GM12874 (cell line): ENCODE results near the gene AKR1C3.

Source experiments
- TF ChIP-seq, protein P1 (sequence below): IDR thresholded peaks from 2 replicates; pipeline ENCODE4 v1.5.1; 2011; ENCODE audit warnings: low read depth, mild to moderate bottlenecking, control low read depth, low read length, moderate library complexity; ENCODE audit not compliant: insufficient read depth

The AKR1C3 gene

DNA sequence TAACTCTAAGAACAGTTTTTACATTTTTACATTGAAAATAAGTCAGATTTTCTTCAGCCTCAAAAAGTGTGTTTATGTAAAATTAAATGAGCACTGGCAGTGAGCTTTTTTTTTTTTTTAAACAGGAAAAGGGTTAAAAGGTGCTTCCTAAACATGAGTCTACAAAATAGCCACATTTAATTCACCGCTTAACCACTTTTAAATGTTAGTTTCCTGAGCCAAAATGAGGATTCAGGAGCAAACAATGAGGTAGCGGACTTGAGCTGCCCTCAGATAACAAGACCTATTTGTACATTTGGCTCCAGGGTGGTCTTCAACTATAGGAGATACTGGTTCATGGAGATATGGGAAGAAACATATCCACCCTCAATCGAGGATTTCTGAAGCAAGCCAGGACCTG is 22.8 kb downstream of the AKR1C3 start:
- TF ChIP-seq, protein P1, sequence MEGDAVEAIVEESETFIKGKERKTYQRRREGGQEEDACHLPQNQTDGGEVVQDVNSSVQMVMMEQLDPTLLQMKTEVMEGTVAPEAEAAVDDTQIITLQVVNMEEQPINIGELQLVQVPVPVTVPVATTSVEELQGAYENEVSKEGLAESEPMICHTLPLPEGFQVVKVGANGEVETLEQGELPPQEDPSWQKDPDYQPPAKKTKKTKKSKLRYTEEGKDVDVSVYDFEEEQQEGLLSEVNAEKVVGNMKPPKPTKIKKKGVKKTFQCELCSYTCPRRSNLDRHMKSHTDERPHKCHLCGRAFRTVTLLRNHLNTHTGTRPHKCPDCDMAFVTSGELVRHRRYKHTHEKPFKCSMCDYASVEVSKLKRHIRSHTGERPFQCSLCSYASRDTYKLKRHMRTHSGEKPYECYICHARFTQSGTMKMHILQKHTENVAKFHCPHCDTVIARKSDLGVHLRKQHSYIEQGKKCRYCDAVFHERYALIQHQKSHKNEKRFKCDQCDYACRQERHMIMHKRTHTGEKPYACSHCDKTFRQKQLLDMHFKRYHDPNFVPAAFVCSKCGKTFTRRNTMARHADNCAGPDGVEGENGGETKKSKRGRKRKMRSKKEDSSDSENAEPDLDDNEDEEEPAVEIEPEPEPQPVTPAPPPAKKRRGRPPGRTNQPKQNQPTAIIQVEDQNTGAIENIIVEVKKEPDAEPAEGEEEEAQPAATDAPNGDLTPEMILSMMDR: no peak

DNA sequence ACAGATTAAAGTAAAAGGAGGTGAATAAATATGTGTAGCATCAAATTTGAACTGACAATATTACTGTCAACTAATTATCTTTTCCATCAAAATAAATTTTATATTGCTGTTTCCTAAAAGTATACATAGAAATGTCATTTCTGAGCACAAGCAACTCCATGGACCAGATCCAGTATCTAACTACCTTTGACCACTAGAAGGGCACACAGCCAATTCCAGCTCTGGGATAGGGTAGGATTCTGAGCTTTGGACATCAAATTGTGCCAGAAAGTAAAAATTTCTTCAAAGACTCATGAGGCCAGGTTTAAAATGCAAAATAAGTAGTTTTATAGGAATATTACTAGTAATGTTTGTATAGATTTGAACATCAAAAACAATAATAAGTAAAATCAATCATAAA is 29.7 kb downstream of the AKR1C3 start:
- TF ChIP-seq, protein P1: no peak

DNA sequence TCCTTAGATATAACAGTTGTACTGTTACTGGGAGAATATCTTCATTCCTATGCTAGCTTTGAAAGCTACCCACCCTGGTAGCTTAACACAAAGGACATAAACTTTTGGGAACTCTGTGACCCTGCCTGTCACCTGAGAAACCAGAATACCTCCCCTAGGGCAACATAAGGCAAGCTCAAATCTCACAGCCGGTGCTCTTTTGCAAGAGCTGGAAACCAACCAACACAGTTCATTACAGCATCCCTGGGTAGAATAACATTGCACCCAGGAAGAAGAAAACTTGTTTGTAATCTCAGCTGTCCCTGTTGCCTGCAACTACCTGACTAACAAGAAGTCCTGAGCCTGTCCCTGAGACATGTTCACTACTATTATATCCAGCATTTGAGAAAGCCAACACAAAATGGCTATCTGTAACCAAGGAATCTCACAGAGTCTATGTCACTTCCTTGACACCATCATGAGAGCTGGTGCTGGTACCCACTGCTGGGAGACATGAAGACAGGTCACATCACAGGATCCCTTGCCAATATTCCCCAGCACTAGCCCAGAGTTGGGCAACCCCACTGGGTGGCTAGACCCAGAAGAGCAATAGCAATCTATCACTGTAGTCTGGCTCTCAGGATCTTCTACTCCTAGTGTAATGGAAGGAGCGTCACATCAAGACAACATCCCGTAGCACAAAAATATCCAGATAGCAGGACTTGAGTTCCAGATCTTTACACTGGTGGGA is 31.3 kb downstream of the AKR1C3 start:
- TF ChIP-seq, protein P1: no peak

DNA sequence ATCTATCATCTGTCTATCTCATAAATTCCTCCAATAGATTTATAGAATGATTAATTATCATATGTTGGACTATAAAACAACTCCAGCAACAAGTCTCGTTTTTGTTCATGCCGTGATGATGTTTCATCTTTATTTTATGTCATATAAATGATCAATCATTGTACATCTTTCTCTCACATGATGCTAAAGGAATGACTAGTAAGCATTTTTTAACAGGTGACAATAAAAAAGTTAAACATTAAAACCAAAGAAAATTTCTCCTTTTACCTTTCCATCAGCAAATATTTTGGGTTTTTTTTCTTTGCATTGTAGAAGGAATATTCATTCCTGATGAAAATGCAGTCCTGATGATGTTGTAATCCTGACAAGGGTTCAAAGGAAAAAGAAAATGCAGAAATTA is 41.4 kb downstream of the AKR1C3 start:
- TF ChIP-seq, protein P1: no peak

DNA sequence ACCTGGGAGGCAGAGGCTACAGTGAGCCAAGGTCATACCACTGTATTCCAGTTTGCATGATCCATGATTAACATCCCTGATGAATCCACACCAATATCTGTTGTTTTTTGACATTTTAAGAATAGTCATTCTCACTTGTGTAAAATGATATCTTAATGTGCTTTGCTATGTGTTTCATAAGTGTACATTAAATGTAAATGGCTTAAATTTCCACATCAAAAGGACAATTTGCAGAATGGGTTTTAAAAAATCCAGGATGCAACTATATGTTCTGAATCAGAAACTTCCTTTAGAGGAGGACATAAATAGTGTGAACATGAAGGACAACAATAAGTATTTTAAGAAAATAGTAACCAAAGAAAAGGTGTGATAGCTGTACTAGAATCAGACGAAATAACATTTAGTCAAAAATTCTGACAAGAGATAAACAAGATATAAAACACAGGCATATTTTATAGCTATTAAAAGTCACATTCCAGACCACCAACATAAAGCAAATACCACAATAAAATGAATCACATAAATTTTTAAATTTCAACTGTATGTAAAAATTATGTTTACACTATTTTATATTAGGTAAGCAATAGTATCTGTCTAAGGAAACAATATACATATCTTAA is 42.4 kb downstream of the AKR1C3 start:
- TF ChIP-seq, protein P1: no peak

DNA sequence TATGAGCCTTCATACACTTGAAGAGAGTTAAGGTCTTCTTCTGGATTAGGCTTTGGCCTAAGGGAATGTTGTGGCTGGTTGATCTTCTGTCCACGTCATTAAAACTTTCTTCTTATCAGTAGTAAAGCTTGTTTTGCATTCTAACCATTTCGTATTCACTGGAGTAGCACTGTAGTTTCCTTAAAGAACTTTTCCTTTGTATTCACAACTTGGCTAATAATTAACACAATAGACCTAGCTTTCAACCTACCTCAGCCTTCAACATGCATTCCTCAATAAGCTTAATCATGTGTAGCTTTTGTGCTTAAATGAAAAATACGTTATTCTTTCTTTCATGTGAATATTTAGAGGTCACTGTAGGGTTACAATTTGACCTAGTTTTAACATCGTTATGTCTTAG is 48.0 kb downstream of the AKR1C3 start:
- TF ChIP-seq, protein P1: no peak

DNA sequence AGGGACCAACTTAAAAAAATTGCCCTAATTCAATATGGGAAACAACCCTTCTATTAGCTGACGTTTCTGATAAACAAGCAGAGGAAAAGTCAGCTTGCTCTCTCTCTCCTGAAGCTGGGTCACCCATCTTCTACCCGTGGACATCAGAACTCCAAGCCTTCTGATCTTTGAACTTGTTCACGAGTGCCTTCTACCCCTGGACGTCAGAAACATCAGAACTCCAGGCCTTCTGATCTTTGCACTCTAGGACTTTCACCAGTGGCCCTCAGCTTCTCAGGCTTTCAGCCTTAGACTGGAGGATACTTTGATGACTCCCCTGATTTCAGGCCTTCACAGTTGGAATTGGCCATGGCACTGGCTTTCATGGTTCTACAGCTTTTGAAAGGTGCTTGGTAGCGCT is 48.9 kb downstream of the AKR1C3 start:
- TF ChIP-seq, protein P1: no peak

DNA sequence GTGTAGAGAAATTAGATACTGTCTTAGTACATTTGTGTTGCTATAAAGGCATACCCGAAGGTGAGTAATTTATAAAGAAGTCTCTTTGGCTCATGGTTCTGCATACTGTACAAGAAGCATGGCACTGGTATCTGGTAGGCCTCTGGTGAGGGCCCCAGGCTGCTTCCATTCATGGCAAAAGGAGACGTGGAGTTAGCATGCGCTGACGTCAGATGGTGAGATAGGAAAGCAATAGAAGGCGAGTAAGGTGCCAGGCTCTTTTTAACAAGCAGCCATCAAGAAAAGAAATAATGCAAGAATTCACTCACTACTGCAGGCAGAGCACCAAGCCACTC is 52.7 kb downstream of the AKR1C3 start:
- TF ChIP-seq, protein P1: no peak
